Measurements from ENCODE around the gene PPP1R9B.

The PPP1R9B gene

GRCh38 chr17:50177983-50178834 lies 27.7 kb upstream of the PPP1R9B start:
- H3K4me3 ChIP-seq (replicated peaks in 1 of 2; ENCODE audit: low read depth in 2 of 2, low read length in 2 of 2), result no peak overlapping the region
- DNase-seq (ENCODE audit: low read depth in 2 of 2), result peak; percentile 94 to 99
- peak; percentile 40 for TF ChIP-seq CTCF (IDR thresholded peaks at IDR 0.05; ENCODE audit: low read depth, low read length)

GRCh38 chr17:50177476-50177875 lies 27.0 kb upstream of the PPP1R9B start:
- peak in 1 of 2 donors; percentile 38 for DNase-seq (ENCODE audit: low read depth in 2 of 2)
- no peak for TF ChIP-seq CTCF (IDR thresholded peaks at IDR 0.05; ENCODE audit: low read depth, low read length)
- H3K4me3 ChIP-seq (replicated peaks in 1 of 2; ENCODE audit: low read depth in 2 of 2, low read length in 2 of 2), result no peak overlapping the region

GRCh38 chr17:50176559-50177357 lies 26.3 kb upstream of the PPP1R9B start:
- DNase-seq (ENCODE audit: low read depth in 2 of 2), result peak; percentile 19 to 21
- no peak for TF ChIP-seq CTCF (IDR thresholded peaks at IDR 0.05; ENCODE audit: low read depth, low read length)
- H3K4me3 ChIP-seq (replicated peaks in 1 of 2; ENCODE audit: low read depth in 2 of 2, low read length in 2 of 2), result no peak overlapping the region

GRCh38 chr17:50175035-50175807 lies 24.7 kb upstream of the PPP1R9B start:
- no peak for TF ChIP-seq CTCF (IDR thresholded peaks at IDR 0.05; ENCODE audit: low read depth, low read length)
- peak in 1 of 2 donors; percentile 27 for DNase-seq (ENCODE audit: low read depth in 2 of 2)
- no peak overlapping the region for H3K4me3 ChIP-seq (replicated peaks in 1 of 2; ENCODE audit: low read depth in 2 of 2, low read length in 2 of 2)

- peak in 1 of 2 donors; percentile 11 for DNase-seq (ENCODE audit: low read depth in 2 of 2)
- no peak overlapping the region for H3K4me3 ChIP-seq (replicated peaks in 1 of 2; ENCODE audit: low read depth in 2 of 2, low read length in 2 of 2)
- no peak for TF ChIP-seq CTCF (IDR thresholded peaks at IDR 0.05; ENCODE audit: low read depth, low read length)
Measured at GRCh38 chr17:50174444-50174843, 24.0 kb upstream of the PPP1R9B start.

- no peak for TF ChIP-seq CTCF (IDR thresholded peaks at IDR 0.05; ENCODE audit: low read depth, low read length)
- no peak overlapping the region for H3K4me3 ChIP-seq (replicated peaks in 1 of 2; ENCODE audit: low read depth in 2 of 2, low read length in 2 of 2)
- peak; percentile 90 to 94 for DNase-seq (ENCODE audit: low read depth in 2 of 2)
Measured at GRCh38 chr17:50173335-50173941, 23.0 kb upstream of the PPP1R9B start.
